GM12878 (cell line): Measurements from ENCODE around the gene AMPH. TPM values are rescaled to one million over a fixed set of nuclear protein-coding genes. Genes with fewer than 3 reads are reported as not detected.
A peak's percentile ranks its signal among the peaks of the same experiment; 100 is the strongest.
"Not testable (repeated sequence)": the region's sequence is repeated elsewhere in the genome, so short reads cannot be mapped to it uniquely, and the experiment has no call there.

Experiments used
- ATAC-seq: fragments of 200-7000 bp; cut with Tn5 transposase; 3 replicates; pipeline ENCODE4 v1.9.1; 2020; ENCODE audit warnings: mild to moderate bottlenecking, moderate library complexity
- BruUV-seq: library from RNA; stranded (reverse); fragments of 400-500 nt; replicated peaks from 2 replicates; lab custom pipeline; 2021; lab: Mats Ljungman, UMichigan
- CTCF ChIA-PET: fragments of 300-600 bp; sonication (Branson Sonifier 250); formaldehyde crosslinking; extraction: SDS; loops from one replicate; lab custom pipeline; 2021; ENCODE audit warnings: inconsistent platforms; lab: Yijun Ruan, JAX
- POLR2A ChIA-PET: fragments of 350-600 bp; formaldehyde crosslinking; extraction: SDS; loops from one replicate; lab custom pipeline; 2021; ENCODE audit warnings: inconsistent platforms; lab: Charles Lee
- RAD21 ChIA-PET: fragments of 300-600 bp; sonication (Branson Sonifier 250); formaldehyde crosslinking; loops from one replicate; lab custom pipeline; 2023; ENCODE audit warnings: antibody characterized with exemption; ENCODE audit not compliant: unreplicated experiment; lab: Charles Lee
- SMC1A ChIA-PET: fragments of 300-600 bp; sonication (Branson Sonifier 250); formaldehyde crosslinking; loops from one replicate; lab custom pipeline; 2023; ENCODE audit not compliant: unreplicated experiment, uncharacterized antibody; lab: Charles Lee
- DNase-seq: peaks from one replicate; pipeline ENCODE4 v3.0.0-alpha.2; 2011; ENCODE audit warnings: low read depth, low spot score
- FAIRE-seq: peaks from 3 replicates; lab custom pipeline; 2011; peaks lifted over from hg19 to GRCh38; lab: Jason Lieb, UNC
- H2AFZ ChIP-seq: 2 replicates; pipeline ENCODE4 v1.6.0; 2011; ENCODE audit warnings: low read depth, low read length, control low read depth; ENCODE audit not compliant: control insufficient read depth
- H3K27ac ChIP-seq: 2 replicates; pipeline ENCODE4 v1.5.1; 2011; ENCODE audit warnings: control low read depth; ENCODE audit not compliant: control insufficient read depth, insufficient read depth
- H3K27me3 ChIP-seq, 2 experiments: replicated peaks in 1 of 2; 2 replicates each; pipeline versions ENCODE4 v1.6.0 to v1.6.1; 2011; ENCODE audit warnings: low read length in 1 of 2; ENCODE audit not compliant: control insufficient read depth in 2 of 2, insufficient read depth in 2 of 2
- H3K36me3 ChIP-seq, 2 experiments: 2 replicates each; pipeline ENCODE4 v1.5.1; 2011; ENCODE audit warnings: low read length in 1 of 2; ENCODE audit not compliant: control insufficient read depth in 2 of 2, insufficient read depth in 2 of 2
- H3K4me1 ChIP-seq: 2 replicates; pipeline ENCODE4 v1.6.1; 2011; ENCODE audit warnings: mild to moderate bottlenecking, low read length, moderate library complexity, mixed read lengths; ENCODE audit not compliant: control insufficient read depth, insufficient read depth
- H3K4me2 ChIP-seq: 2 replicates; pipeline ENCODE4 v1.6.0; 2011; ENCODE audit warnings: control low read depth; ENCODE audit not compliant: control insufficient read depth, insufficient read depth
- H3K4me3 ChIP-seq: fragments of 200-600 bp; sonication (generic); 2 replicates; pipeline ENCODE4 v1.5.1; 2016
- H3K79me2 ChIP-seq: 2 replicates; pipeline ENCODE4 v1.6.0; 2011; ENCODE audit warnings: low read length; ENCODE audit not compliant: control insufficient read depth, insufficient read depth
- H3K9ac ChIP-seq: 2 replicates; pipeline ENCODE4 v1.8.0; 2011; ENCODE audit warnings: low read length, control low read depth, mixed read lengths; ENCODE audit not compliant: control insufficient read depth, insufficient read depth
- H3K9me3 ChIP-seq: replicated peaks from 3 replicates; pipeline ENCODE4 v1.5.1; 2011; ENCODE audit warnings: mild to moderate bottlenecking, low read length; ENCODE audit not compliant: control insufficient read depth, insufficient read depth
- H4K20me1 ChIP-seq: 2 replicates; pipeline ENCODE4 v1.6.0; 2011; ENCODE audit not compliant: control insufficient read depth, insufficient read depth
- EED ChIP-seq: sonication (generic); IDR thresholded peaks from 2 replicates; pipeline ENCODE4 v1.6.1; 2016; ENCODE audit warnings: antibody characterized with exemption, low read depth
- IKZF2 ChIP-seq, 2 experiments: fragments of 450-650 bp; IDR thresholded peaks; 2 replicates each; pipeline ENCODE4 v1.6.1; 2017; ENCODE audit warnings: mild to moderate bottlenecking in 2 of 2, moderate library complexity in 2 of 2
- RUNX3 ChIP-seq: IDR thresholded peaks from 2 replicates; pipeline ENCODE4 v1.6.1; 2012; ENCODE audit warnings: low read length, inconsistent platforms
- YY1 ChIP-seq: IDR thresholded peaks from 2 replicates; pipeline ENCODE4 v1.6.1; 2011; ENCODE audit warnings: low read depth, mild to moderate bottlenecking, low read length
- WGBS: methylation state at CpG from one replicate; pipeline ENCODE4 v1.1.6; 2016; ENCODE audit warnings: low lambda C conversion rate; ENCODE audit not compliant: insufficient replicate concordance, insufficient coverage; ENCODE audit errors: missing lambda C conversion rate; 5-methylcytosine and 5-hydroxymethylcytosine counted together
- in situ Hi-C: fragments of 300-500 bp; cut with MboI; formaldehyde crosslinking; loops from 9 replicates; pipeline ENCODE4 v1.14.3; 2018; ENCODE audit warnings: mixed read lengths
- intact Hi-C: fragments of 100-400 bp; cut with micrococcal nuclease; formaldehyde crosslinking; loops from one replicate; pipeline ENCODE4 v1.14.2; 2022; ENCODE audit not compliant: unreplicated experiment
- polyA plus RNA-seq, 11 experiments: library from polyadenylated mRNA; depleted of rRNA in 4 of 11; unstranded in 6 of 11; stranded (reverse) in 5 of 11; fragments of >200 nt; fragmentation: Nextera tagmentation in 4 of 11; fragmentation: Illumina TruSeq in 1 of 11; extraction: Ambion mirVana in 4 of 11; extraction: Trizol in 1 of 11; gene quantifications; 1 replicate in 1 of 11; 2 replicates in 10 of 11; pipeline versions ENCODE4 v1.2.1 to v1.2.3, GENCODE V29; 2011 to 2016; ENCODE audit warnings: inconsistent platforms in 2 of 11, missing spikeins in 2 of 11, low read depth in 1 of 11
- total RNA-seq, 4 experiments: library from RNA; depleted of rRNA in 3 of 4; stranded (reverse); fragments of >200 nt in 3 of 4; fragmentation: Illumina TruSeq in 1 of 4; extraction: Trizol in 1 of 4; gene quantifications; 2 replicates each; pipeline versions ENCODE4 v1.2.1 to v1.2.3, GENCODE V29; 2013 to 2021
- TF ChIP-seq, protein P1 (sequence below): fragments of 450-650 bp; IDR thresholded peaks from 2 replicates; pipeline ENCODE4 v1.6.1; 2017; ENCODE audit warnings: mild to moderate bottlenecking, low read depth, inconsistent platforms; ENCODE audit not compliant: poor library complexity, severe bottlenecking

AMPH gene
- total and polyA plus RNA-seq, 10 of the 15 experiments (the other 5 are each of a cell fraction or from before 2014, with no cell fraction given) = 0.03 to 0.24 (median 0.08) TPM; not detected in 2

DNA sequence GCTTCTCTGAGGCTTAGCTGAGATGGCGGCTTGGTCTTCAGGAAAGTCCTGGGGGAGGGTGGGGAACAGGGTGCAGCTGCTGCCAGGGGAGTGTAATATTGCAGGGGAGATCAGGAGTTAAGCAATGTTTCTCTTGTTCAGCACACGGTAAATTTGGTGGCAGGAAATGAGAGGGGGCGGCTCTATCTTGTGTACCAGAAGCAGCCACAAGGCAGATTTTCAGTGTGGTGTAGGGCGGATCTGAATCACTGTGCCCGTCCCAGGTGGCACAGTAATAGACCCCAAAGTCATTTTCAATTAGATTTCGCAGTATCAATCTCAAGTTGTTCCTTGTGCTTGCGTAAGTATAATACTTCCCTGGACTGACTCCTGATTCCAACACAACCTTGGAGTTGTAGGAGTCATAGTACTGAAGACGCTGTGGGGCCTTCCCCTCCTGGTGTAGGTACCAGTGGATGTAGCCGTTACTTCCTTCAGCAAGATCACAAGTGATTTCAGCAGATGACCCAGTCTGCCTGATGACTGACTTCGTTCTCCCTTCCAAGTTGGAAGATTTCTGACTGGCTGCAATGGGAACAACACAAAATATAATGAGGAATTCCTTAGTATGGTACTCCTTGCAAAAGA, 268.4 kb downstream of the AMPH start:
- intact Hi-C loops, H3K36me3 ChIP-seq, BruUV-seq, POLR2A ChIA-PET, H3K9me3 ChIP-seq, DNase-seq, H3K79me2 ChIP-seq, H4K20me1 ChIP-seq, FAIRE-seq, H3K27me3 ChIP-seq, H3K9ac ChIP-seq: not testable (repeated sequence)
- RAD21 ChIA-PET = interaction anchor here (1.0 to 1.2 kb wide), 4 partner anchors 17 to 147 kb away, joined by 4 to 6 read pairs (median 6); no protein-coding TSS in a partner anchor
- CTCF ChIA-PET = interaction anchor here (0.7 to 11.9 kb wide), 20 partner anchors 10 to 1041 kb away, joined by 3 to 247 read pairs (median 4); partner anchors contain the start of gene SFRP4
- peak overlapping the region; percentile 54 for H3K27ac ChIP-seq
- peak overlapping the region; percentile 33 for H3K4me3 ChIP-seq
- peak; percentile 67 for ATAC-seq
- SMC1A ChIA-PET = interaction anchor here (0.6 to 2.5 kb wide), 9 partner anchors 11 to 130 kb away, joined by 3 to 9 read pairs (median 3); no protein-coding TSS in a partner anchor
- H3K4me1 ChIP-seq = peaks cover 16% of the 10 kb centered on the region
- in situ Hi-C loops = loop anchor here (25.0 kb wide), 1 partner anchor 1375 kb away; no protein-coding TSS in a partner anchor
- WGBS = 12% methylated on average over 9 of the region's 10 CpGs
- TF ChIP-seq, protein P1, sequence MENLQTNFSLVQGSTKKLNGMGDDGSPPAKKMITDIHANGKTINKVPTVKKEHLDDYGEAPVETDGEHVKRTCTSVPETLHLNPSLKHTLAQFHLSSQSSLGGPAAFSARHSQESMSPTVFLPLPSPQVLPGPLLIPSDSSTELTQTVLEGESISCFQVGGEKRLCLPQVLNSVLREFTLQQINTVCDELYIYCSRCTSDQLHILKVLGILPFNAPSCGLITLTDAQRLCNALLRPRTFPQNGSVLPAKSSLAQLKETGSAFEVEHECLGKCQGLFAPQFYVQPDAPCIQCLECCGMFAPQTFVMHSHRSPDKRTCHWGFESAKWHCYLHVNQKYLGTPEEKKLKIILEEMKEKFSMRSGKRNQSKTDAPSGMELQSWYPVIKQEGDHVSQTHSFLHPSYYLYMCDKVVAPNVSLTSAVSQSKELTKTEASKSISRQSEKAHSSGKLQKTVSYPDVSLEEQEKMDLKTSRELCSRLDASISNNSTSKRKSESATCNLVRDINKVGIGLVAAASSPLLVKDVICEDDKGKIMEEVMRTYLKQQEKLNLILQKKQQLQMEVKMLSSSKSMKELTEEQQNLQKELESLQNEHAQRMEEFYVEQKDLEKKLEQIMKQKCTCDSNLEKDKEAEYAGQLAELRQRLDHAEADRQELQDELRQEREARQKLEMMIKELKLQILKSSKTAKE = peak; percentile 20
- TF ChIP-seq YY1 (0 out of 2 replicates have a peak, but pooled peaks have one; percentile 23), EED (peak; percentile 18; the same call in 1 of the 2 replicates), RUNX3 (peak; percentile 48; the same call in 1 of the 2 replicates), IKZF2 (IDR thresholded peaks at IDR 0.05) (0 out of 4 replicates have a peak, but pooled peaks of 1 of the 2 experiments have one; percentile 17)
- H3K4me2 ChIP-seq = peak overlapping the region; percentile 80
- H2AFZ ChIP-seq = peak overlapping the region; percentile 65
